Left kidney (tissue), 2 donors: ENCODE results near the gene DNAJC24. TPM values are rescaled to one million over a fixed set of nuclear protein-coding genes. Genes with fewer than 3 reads are reported as not detected.

Experiments used
- DNase-seq: peaks from one replicate; pipeline ENCODE4 v3.0.0-alpha.2; 2013
- polyA plus RNA-seq: library from polyadenylated mRNA; unstranded; fragments of 120-200 nt; gene quantifications from one replicate; pipeline ENCODE4 v1.2.1, GENCODE V29; 2013; ENCODE audit not compliant: insufficient read length

Gene DNAJC24
- polyA plus RNA-seq, 1 donor, result 33.9 TPM

GRCh38 chr11:31480930-31481329, 111.3 kb downstream of the DNAJC24 start:
- DNase-seq, result no peak

Other genes starting within 250 kb of the DNAJC24 start
- gene DCDC1, start 121 bp upstream of the DNAJC24 start, polyA plus RNA-seq, result 6.9 TPM
- 48.3 TPM for gene IMMP1L, start 139.8 kb downstream of the DNAJC24 start, polyA plus RNA-seq
- 26.4 TPM for gene ELP4, start 139.9 kb downstream of the DNAJC24 start, polyA plus RNA-seq